SK-N-SH treated with all-trans-retinoic acid at 6 μM for 48 hours (cell line): ENCODE data around the gene LBH.
"Not testable (repeated sequence)": the region's sequence is repeated elsewhere in the genome, so short reads cannot be mapped to it uniquely, and the experiment has no call there.

ENCODE experiments used
- ATAC-seq: fragments of 200-7000 bp; cut with Tn5 transposase; 3 replicates; pipeline ENCODE4 v1.9.1; 2020; ENCODE audit warnings: mild to moderate bottlenecking, moderate library complexity
- ARNTL ChIP-seq: fragments of 450-650 bp; formaldehyde crosslinking; IDR thresholded peaks from 2 replicates; pipeline ENCODE4 v1.5.0; 2020; ENCODE audit warnings: low read depth, mild to moderate bottlenecking, moderate library complexity, borderline replicate concordance
- BACH2 ChIP-seq: fragments of 250-450 bp; sonication (Bioruptor Pico); IDR thresholded peaks from 2 replicates; pipeline ENCODE4 v1.9.0; 2021; ENCODE audit warnings: mild to moderate bottlenecking, borderline replicate concordance
- CREB5 ChIP-seq: fragments of 250-450 bp; sonication (Bioruptor Pico); IDR thresholded peaks from 2 replicates; pipeline ENCODE4 v1.5.1; 2020; ENCODE audit warnings: low read depth, mild to moderate bottlenecking, moderate library complexity
- CSDC2 ChIP-seq: fragments of 250-450 bp; sonication (Bioruptor Pico); IDR thresholded peaks from 2 replicates; pipeline ENCODE4 v1.5.0; 2020; ENCODE audit warnings: mild to moderate bottlenecking, moderate library complexity
- ESRRG ChIP-seq: fragments of 250-450 bp; sonication (Bioruptor Pico); IDR thresholded peaks from 2 replicates; pipeline ENCODE4 v1.6.1; 2021; ENCODE audit warnings: mild to moderate bottlenecking
- GLIS3 ChIP-seq: fragments of 250-450 bp; sonication (Bioruptor Pico); IDR thresholded peaks from 2 replicates; pipeline ENCODE4 v1.5.0; 2020; ENCODE audit warnings: mild to moderate bottlenecking, moderate library complexity
- ISL1 ChIP-seq: fragments of 250-450 bp; sonication (Bioruptor Pico); IDR thresholded peaks from 2 replicates; pipeline ENCODE4 v2.1.2; 2022; ENCODE audit warnings: mild to moderate bottlenecking, moderate library complexity
- OSR1 ChIP-seq: fragments of 250-450 bp; sonication (Bioruptor Pico); IDR thresholded peaks from 2 replicates; pipeline ENCODE4 v1.8.0; 2022; ENCODE audit warnings: moderate library complexity, mild to moderate bottlenecking, inconsistent platforms
- PATZ1 ChIP-seq: fragments of 250-450 bp; sonication (Bioruptor Pico); IDR thresholded peaks from 2 replicates; pipeline ENCODE4 v1.8.0; 2020; ENCODE audit warnings: mild to moderate bottlenecking, moderate library complexity, borderline replicate concordance
- PPARA ChIP-seq: fragments of 250-450 bp; sonication (Bioruptor Pico); IDR thresholded peaks from 2 replicates; pipeline ENCODE4 v1.5.0; 2020; ENCODE audit warnings: mild to moderate bottlenecking, borderline replicate concordance
- RARB ChIP-seq: fragments of 250-450 bp; sonication (Bioruptor Pico); IDR thresholded peaks from 2 replicates; pipeline ENCODE4 v1.8.0; 2021; ENCODE audit warnings: mild to moderate bottlenecking, moderate library complexity
- SNAI2 ChIP-seq: fragments of 250-450 bp; sonication (Bioruptor Pico); IDR thresholded peaks from 2 replicates; pipeline ENCODE4 v1.5.0; 2020; ENCODE audit warnings: mild to moderate bottlenecking, moderate library complexity
- TCF4 ChIP-seq: fragments of 250-450 bp; sonication (Bioruptor Pico); IDR thresholded peaks from 2 replicates; pipeline ENCODE4 v1.8.0; 2021; ENCODE audit warnings: mild to moderate bottlenecking, moderate library complexity, borderline replicate concordance
- TOX ChIP-seq: fragments of 250-450 bp; sonication (Bioruptor Pico); IDR thresholded peaks from 2 replicates; pipeline ENCODE4 v1.8.0; 2021; ENCODE audit warnings: mild to moderate bottlenecking, moderate library complexity, borderline replicate concordance
- TSHZ2 ChIP-seq: fragments of 250-450 bp; sonication (Bioruptor Pico); IDR thresholded peaks from 2 replicates; pipeline ENCODE4 v1.5.0; 2020; ENCODE audit warnings: mild to moderate bottlenecking, moderate library complexity
- ZC3H10 ChIP-seq: fragments of 250-450 bp; sonication (Bioruptor Pico); IDR thresholded peaks from 2 replicates; pipeline ENCODE4 v1.5.1; 2021; ENCODE audit warnings: mild to moderate bottlenecking, moderate library complexity
- ZFP3 ChIP-seq: fragments of 250-450 bp; sonication (Bioruptor Pico); IDR thresholded peaks from 2 replicates; pipeline ENCODE4 v1.5.0; 2020; ENCODE audit warnings: mild to moderate bottlenecking, moderate library complexity
- ZFP30 ChIP-seq: fragments of 450-650 bp; formaldehyde crosslinking; IDR thresholded peaks from 2 replicates; pipeline ENCODE4 v1.5.0; 2022; ENCODE audit warnings: mild to moderate bottlenecking, moderate library complexity
- ZNF565 ChIP-seq: fragments of 450-650 bp; formaldehyde crosslinking; conservative IDR thresholded peaks from 2 replicates; pipeline ENCODE4 v1.5.0; 2020; ENCODE audit warnings: low read depth, mild to moderate bottlenecking, moderate library complexity
- ZNF70 ChIP-seq: fragments of 450-650 bp; formaldehyde crosslinking; IDR thresholded peaks from 2 replicates; pipeline ENCODE4 v1.5.0; 2020; ENCODE audit warnings: mild to moderate bottlenecking, moderate library complexity
- ZNF8 ChIP-seq: fragments of 450-650 bp; formaldehyde crosslinking; IDR thresholded peaks from 2 replicates; pipeline ENCODE4 v1.5.0; 2020; ENCODE audit warnings: mild to moderate bottlenecking, moderate library complexity

The LBH gene

GRCh38 chr2:30267161-30267975 is 36.0 kb downstream of the LBH start:
- TF ChIP-seq OSR1 (CRISPR knock-in tag) (no peak), SNAI2 (CRISPR knock-in tag) (no peak), ARNTL (no peak), TCF4 (CRISPR knock-in tag) (no peak), CREB5 (CRISPR knock-in tag) (no peak), PPARA (CRISPR knock-in tag) (no peak), TSHZ2 (CRISPR knock-in tag) (no peak), ZC3H10 (no peak), ZNF70 (CRISPR knock-in tag) (no peak), RARB (CRISPR knock-in tag) (no peak), ZFP3 (CRISPR knock-in tag) (no peak), CSDC2 (no peak), ISL1 (CRISPR knock-in tag) (no peak), TOX (CRISPR knock-in tag) (no peak), ZFP30 (CRISPR knock-in tag) (no peak), ESRRG (CRISPR knock-in tag) (no peak)
- no peak for ATAC-seq

- TF ChIP-seq GLIS3 (no peak), ZNF565 (CRISPR knock-in tag) (no peak), ISL1 (CRISPR knock-in tag) (no peak), RARB (CRISPR knock-in tag) (no peak), ARNTL (no peak), TSHZ2 (CRISPR knock-in tag) (no peak), ZNF70 (CRISPR knock-in tag) (no peak), BACH2 (CRISPR knock-in tag) (no peak), ESRRG (CRISPR knock-in tag) (no peak), CSDC2 (no peak), TCF4 (CRISPR knock-in tag) (no peak), ZC3H10 (no peak), TOX (CRISPR knock-in tag) (no peak), PPARA (CRISPR knock-in tag) (no peak), SNAI2 (CRISPR knock-in tag) (no peak), ZNF8 (no peak), PATZ1 (CRISPR knock-in tag) (no peak)
- TF ChIP-seq, all 23 proteins: peak for 0
Observed at GRCh38 chr2:30268296-30268871, 37.0 kb downstream of the LBH start.

GRCh38 chr2:30269114-30269770 is 37.9 kb downstream of the LBH start:
- not testable (repeated sequence) for ATAC-seq

More at GRCh38 chr2:30268296-30268871, 37.0 kb downstream of the LBH start:
- ATAC-seq = no peak
